ELR (cell line): Measurements from ENCODE around the gene ZPBP2.
A peak's percentile ranks its signal among the peaks of the same experiment; 100 is the strongest.
"Not testable (repeated sequence)": the region's sequence is repeated elsewhere in the genome, so short reads cannot be mapped to it uniquely, and the experiment has no call there.

Experiments
- DNase-seq: peaks from one replicate; pipeline ENCODE4 v3.0.0-alpha.2; 2015; ENCODE audit warnings: low read depth

Gene ZPBP2

GRCh38 chr17:39867880-39868553 is at the start of gene ZPBP2:
Gene ZPBP2, plus strand, starts transcription at chr17:39868202. Its CDS starts 153 bp downstream, at chr17:39868355.
- DNase-seq: no peak

- no peak for DNase-seq
Observed at GRCh38 chr17:39818358-39819000, 49.5 kb upstream of the ZPBP2 start.

DNA sequence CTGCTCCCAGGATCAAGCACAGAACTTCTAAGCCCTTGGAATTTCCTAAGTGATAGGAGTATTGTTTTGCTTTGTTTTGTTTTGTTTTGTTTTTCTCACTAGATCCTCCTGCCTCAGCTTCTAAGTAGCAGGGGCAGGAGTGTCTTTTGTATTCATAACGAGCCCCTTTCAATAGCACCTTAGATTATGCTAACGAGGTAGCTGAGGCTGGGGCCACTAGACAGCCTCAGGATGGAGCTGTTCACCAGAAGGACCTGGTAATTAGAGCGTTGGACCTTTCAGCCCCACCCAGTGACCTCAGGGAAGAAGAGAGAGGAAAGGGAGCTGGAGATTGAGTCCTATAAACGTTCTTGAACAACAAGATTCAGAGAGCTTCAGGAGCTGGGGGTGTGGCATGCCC is 47.5 kb upstream of the ZPBP2 start:
- DNase-seq: peak; percentile 3

DNA sequence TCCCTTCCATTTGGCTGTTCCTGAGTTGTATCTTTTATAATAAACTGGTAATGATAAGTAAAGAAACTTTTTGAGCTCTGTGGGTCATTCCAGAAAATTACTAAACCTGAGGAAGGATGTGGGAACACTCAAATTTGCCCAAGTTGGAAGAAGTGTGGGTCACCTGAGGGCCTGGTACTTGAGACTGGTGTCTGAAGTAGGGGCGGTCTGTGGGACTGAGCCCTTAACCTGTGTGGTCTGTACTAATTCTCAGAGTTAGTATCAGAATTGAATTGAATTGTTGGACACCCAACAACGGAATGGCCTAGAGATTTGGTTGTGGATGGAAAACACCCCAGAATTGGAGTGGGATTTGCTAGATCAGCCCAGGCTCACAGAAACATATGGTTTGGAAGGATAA is 47.0 kb upstream of the ZPBP2 start:
- DNase-seq: no peak

DNA sequence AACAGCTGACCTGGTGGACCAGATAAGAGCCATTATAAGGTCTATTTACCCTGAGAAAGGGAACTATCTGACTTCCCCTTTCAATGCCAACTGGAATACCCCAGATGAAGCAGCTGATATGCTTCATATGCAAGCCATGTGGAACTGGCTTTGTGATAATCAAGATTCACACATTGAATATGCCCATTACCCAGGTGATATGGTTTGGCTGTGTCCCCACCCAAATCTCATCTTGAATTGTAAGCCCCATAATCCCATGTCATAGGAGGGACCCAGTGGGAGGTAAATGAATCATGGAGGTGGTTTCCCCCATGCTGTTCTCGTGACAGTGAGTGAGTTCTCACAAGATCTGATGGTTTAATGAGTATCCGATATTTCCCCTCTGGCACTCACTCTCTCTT is 46.0 kb upstream of the ZPBP2 start:
- no peak for DNase-seq

- DNase-seq: peak; percentile 6
Observed at GRCh38 chr17:39823407-39824054, 44.5 kb upstream of the ZPBP2 start.

DNA sequence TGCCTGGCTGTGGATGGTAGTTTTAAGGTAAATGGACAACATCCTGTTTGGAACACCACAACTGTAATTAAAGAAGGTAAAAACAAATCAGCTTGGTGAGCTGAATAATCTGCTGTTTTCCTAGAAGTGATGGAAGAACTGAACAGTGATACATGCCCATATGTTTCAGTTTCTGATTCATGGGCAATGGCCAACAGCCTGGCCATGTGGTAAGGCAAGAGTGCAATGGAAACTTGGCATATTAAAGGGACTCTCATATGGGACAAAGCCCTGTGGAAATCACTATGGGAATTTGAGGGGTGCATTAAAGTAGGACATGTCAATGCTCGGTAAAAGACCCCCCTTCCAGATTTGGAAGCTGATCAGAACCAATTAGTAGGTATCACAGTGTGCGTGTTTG is 41.7 kb upstream of the ZPBP2 start:
- no peak for DNase-seq

- no peak for DNase-seq
Observed at GRCh38 chr17:39828443-39828842, 39.6 kb upstream of the ZPBP2 start.

- DNase-seq: no peak
Observed at GRCh38 chr17:39831588-39831987, 36.4 kb upstream of the ZPBP2 start.

GRCh38 chr17:39834017-39834416 is 34.0 kb upstream of the ZPBP2 start:
- DNase-seq: no peak

- no peak for DNase-seq
Observed at GRCh38 chr17:39835038-39835786, 32.8 kb upstream of the ZPBP2 start.

DNA sequence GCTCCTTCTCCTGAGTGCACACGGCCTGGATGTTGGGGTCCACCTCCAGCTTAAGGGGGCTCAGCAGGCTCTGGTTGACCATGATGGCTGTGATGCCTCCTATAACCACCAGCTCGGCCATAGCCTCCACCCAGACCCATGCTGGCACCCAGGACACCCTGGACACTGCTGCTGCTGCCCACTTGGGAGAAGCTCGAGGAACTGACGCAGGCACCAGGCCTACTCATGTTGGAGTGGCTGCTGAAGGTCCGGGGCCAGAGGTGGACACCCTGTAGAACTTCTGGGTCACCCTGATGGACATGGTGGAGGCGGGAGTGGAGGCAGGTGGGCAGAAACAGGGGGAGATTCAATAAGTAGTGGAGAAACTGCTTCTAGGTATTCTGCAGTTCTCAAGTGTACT is 31.9 kb upstream of the ZPBP2 start:
- no peak for DNase-seq

GRCh38 chr17:39838057-39838456 is 29.9 kb upstream of the ZPBP2 start:
- DNase-seq: no peak

GRCh38 chr17:39838784-39839183 is 29.2 kb upstream of the ZPBP2 start:
- no peak for DNase-seq

DNA sequence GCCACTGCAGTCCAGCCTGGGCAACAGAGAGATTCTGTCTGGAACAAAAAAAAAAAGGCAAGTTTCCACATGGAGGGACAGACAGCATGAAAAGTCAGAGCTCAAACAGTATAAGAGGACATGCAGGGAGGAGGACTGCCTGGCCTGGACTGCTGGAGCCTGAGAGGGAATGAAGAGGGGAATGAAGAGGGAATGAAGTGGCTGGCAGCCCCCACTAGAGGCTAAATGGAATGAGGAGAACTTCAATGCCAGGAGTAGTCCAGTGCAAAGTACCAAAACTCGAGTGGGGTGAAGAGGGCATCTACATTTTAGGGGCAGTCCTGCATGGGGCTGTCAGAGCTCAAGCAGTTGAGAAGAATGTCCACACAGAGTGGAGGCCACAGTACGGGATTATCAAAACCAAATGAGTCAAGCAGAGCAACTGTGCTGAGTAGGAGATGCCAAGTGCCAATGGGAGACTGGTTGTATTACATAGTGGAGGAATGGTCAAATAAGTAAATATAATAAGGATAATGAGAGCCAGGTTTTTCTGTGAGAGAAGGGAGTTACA is 26.8 kb upstream of the ZPBP2 start:
- DNase-seq: no peak

- peak; percentile 36 for DNase-seq
Observed at GRCh38 chr17:39845052-39845846, 22.8 kb upstream of the ZPBP2 start.

DNA sequence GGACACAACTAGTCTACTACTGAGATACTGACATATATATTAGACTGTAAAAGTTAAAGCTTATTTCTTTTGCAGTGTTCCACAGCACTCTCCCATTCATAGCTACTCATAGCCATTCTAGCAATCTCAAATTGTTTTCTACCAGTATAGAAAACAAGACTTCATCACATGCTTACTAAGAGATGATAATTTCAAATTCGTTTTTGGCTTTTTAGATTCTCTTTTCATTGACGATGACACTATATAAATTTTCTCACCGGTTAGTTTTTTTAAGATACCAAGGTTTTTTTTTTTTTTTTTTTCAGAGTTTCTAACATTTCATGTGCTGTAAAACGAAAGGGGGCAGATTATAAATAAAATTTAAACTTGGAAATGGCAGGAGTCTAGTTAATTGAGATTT is 21.8 kb upstream of the ZPBP2 start:
- no peak for DNase-seq

- no peak for DNase-seq
Observed at GRCh38 chr17:39848600-39848999, 19.4 kb upstream of the ZPBP2 start.

DNA sequence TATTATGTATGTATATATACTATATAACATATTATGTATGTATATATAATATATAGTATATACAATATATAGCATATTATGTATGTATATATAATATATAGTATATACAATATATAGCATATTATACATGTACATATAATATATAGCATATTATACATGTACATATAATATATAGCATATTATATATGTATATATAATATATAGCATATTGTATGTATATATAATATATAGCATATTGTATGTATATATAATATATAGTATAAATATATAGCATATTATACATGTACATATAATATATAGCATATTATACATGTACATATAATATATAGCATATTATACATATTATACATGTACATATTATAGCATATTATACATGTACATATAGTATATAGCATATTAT is 17.8 kb upstream of the ZPBP2 start:
- not testable (repeated sequence) for DNase-seq

GRCh38 chr17:39852239-39852638 is 15.8 kb upstream of the ZPBP2 start:
- no peak for DNase-seq

- no peak for DNase-seq
Observed at GRCh38 chr17:39854909-39855308, 13.1 kb upstream of the ZPBP2 start.
